Right atrium auricular region (tissue), 2 donors: Measurements from ENCODE around the gene RAB31. TPM values are rescaled to one million over a fixed set of nuclear protein-coding genes. Genes with fewer than 3 reads are reported as not detected.

Experiments
- DNase-seq: peaks from one replicate; pipeline ENCODE4 v3.0.0-alpha.2; 2019; ENCODE audit warnings: low spot score
- H3K27ac ChIP-seq, 2 donors: fragments of 200-600 bp; sonication (generic); 1 replicate in 1 of 2; 2 replicates in 1 of 2; pipeline ENCODE4 v1.5.1; 2016 to 2019
- H3K27me3 ChIP-seq, 2 donors: fragments of 200-600 bp; sonication (generic); one replicate each; pipeline versions ENCODE4 v1.5.1 to v1.6.0; 2017 to 2019
- H3K36me3 ChIP-seq: fragments of 200-600 bp; sonication (generic); one replicate; pipeline ENCODE4 v1.5.1; 2016
- H3K4me1 ChIP-seq, 2 donors: fragments of 200-600 bp; sonication (generic); one replicate each; pipeline versions ENCODE4 v1.5.1 to v1.6.0; 2017 to 2019
- H3K4me3 ChIP-seq, 2 donors: fragments of 200-600 bp; sonication (generic); 1 replicate in 1 of 2; 2 replicates in 1 of 2; pipeline ENCODE4 v1.5.1; 2017 to 2019; ENCODE audit warnings: mild to moderate bottlenecking in 1 of 2, moderate library complexity in 1 of 2
- H3K9me3 ChIP-seq, 2 donors: fragments of 200-600 bp; sonication (generic); one replicate each; pipeline ENCODE4 v1.5.1; 2019
- total RNA-seq, 2 donors: library from RNA; depleted of rRNA; stranded (reverse); fragments of >200 nt; gene quantifications; one replicate each; pipeline ENCODE4 v1.1.0, GENCODE V29; 2016
- TF ChIP-seq, protein P1 (sequence below), 2 donors: fragments of 200-600 bp; sonication (generic); IDR thresholded peaks; one replicate each; pipeline ENCODE4 v1.5.1; 2019; ENCODE audit warnings: antibody characterized with exemption in 2 of 2

RAB31 gene
- total RNA-seq, 2 donors from 2014 or later = 9.9 to 29.2 TPM

DNA sequence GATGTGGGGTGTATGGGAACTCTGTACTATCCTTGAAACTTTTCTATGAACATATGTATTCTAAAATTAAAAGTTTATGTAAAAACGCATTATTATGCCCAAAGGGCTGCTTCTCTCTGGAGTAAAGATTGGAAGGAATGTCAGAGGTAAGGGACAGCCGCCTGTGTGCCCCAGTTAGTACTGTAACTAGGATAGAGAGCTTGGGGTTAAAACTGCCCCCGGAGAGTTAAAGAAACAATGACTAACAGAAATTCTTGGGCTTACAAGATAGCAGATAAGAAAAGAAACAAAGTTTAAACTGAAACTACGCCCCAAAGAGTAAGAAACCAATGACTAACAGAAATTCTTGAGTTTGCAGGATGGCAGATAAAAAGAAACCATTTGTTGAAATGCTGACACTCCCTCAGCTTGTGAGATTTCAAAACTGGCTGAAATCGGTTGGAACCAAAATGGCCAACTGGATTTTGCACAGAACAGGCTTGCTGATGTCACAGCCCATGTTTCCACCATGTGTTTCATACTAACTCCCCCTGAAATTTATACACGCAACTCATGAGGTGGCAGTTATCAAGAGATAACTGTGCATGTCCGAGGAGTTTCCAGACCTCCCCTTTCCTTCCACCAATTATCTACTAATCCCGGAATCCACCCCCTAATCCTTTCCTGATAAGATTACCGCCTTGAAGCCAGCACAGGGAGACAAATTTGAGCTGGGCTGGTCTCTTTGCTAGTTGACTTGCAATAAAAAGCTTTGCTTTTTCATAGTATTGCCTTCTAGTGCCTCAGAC is 169.0 kb downstream of the RAB31 start:
- DNase-seq = peak; percentile 86
- H3K4me1 ChIP-seq = peaks cover 0 to 5% of the 10 kb centered on the region in 2 donors

GRCh38 chr18:9877655-9878014 is 169.5 kb downstream of the RAB31 start:
- H3K27ac ChIP-seq = peak overlapping the region; percentile 60 to 67
- H3K9me3 ChIP-seq = no peaks in the 10 kb centered on the region
- peak overlapping the region in 1 of 2 donors; percentile 24 for H3K4me3 ChIP-seq

More for the DNA sequence above, 169.0 kb downstream of the RAB31 start:
- H3K36me3 ChIP-seq = no peaks in the 10 kb centered on the region
- peak overlapping the region; percentile 60 to 67 for H3K27ac ChIP-seq
- TF ChIP-seq, protein P1, sequence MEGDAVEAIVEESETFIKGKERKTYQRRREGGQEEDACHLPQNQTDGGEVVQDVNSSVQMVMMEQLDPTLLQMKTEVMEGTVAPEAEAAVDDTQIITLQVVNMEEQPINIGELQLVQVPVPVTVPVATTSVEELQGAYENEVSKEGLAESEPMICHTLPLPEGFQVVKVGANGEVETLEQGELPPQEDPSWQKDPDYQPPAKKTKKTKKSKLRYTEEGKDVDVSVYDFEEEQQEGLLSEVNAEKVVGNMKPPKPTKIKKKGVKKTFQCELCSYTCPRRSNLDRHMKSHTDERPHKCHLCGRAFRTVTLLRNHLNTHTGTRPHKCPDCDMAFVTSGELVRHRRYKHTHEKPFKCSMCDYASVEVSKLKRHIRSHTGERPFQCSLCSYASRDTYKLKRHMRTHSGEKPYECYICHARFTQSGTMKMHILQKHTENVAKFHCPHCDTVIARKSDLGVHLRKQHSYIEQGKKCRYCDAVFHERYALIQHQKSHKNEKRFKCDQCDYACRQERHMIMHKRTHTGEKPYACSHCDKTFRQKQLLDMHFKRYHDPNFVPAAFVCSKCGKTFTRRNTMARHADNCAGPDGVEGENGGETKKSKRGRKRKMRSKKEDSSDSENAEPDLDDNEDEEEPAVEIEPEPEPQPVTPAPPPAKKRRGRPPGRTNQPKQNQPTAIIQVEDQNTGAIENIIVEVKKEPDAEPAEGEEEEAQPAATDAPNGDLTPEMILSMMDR (IDR thresholded peaks at IDR 0.05) = no peak
- H3K9me3 ChIP-seq = no peaks in the 10 kb centered on the region
- no peaks in the 10 kb centered on the region for H3K27me3 ChIP-seq
- peak overlapping the region; percentile 3 to 24 for H3K4me3 ChIP-seq

DNA sequence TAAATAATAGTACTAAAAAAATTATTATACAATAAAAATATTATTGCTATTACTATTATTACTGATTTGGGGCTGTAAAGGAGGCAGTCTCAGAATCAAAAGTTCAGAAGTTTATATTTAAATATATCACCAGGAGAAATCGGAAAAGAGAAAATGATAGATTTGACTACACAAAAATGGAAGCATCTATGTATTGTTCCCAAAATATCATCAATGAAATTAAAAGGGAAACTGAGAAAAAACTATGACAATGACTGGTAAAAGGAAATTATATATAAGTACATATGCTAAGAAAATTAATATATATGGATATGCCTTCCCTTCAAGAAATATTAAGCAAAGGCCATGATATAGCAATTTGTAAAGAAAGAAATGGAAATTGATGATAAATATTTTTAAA is 170.0 kb downstream of the RAB31 start:
- Histone ChIP-seq H3K36me3 (no peaks in the 10 kb centered on the region), H3K4me1 (peaks cover 0 to 5% of the 10 kb centered on the region in 2 donors), H3K9me3 (no peaks in the 10 kb centered on the region), H3K4me3 (no peak overlapping the region), H3K27ac (peak overlapping the region in 1 of 2 donors; percentile 67), H3K27me3 (no peaks in the 10 kb centered on the region)
- no peak for DNase-seq
- TF ChIP-seq, protein P1 (IDR thresholded peaks at IDR 0.05) = no peak

More at GRCh38 chr18:9877655-9878014, 169.5 kb downstream of the RAB31 start:
- Histone ChIP-seq H3K4me1 (peaks cover 0 to 5% of the 10 kb centered on the region in 2 donors), H3K27me3 (no peaks in the 10 kb centered on the region), H3K36me3 (no peaks in the 10 kb centered on the region)
- TF ChIP-seq, protein P1 (IDR thresholded peaks at IDR 0.05) = no peak
- DNase-seq = no peak

- H3K9me3 ChIP-seq = no peaks in the 10 kb centered on the region
- H3K4me1 ChIP-seq = peaks cover 0 to 5% of the 10 kb centered on the region in 2 donors
- DNase-seq = no peak
- no peak overlapping the region for H3K27ac ChIP-seq
- no peaks in the 10 kb centered on the region for H3K27me3 ChIP-seq
- TF ChIP-seq, protein P1 (IDR thresholded peaks at IDR 0.05) = no peak
- no peak overlapping the region for H3K4me3 ChIP-seq
- no peaks in the 10 kb centered on the region for H3K36me3 ChIP-seq
Observed at GRCh38 chr18:9878783-9879242, 170.7 kb downstream of the RAB31 start.

DNA sequence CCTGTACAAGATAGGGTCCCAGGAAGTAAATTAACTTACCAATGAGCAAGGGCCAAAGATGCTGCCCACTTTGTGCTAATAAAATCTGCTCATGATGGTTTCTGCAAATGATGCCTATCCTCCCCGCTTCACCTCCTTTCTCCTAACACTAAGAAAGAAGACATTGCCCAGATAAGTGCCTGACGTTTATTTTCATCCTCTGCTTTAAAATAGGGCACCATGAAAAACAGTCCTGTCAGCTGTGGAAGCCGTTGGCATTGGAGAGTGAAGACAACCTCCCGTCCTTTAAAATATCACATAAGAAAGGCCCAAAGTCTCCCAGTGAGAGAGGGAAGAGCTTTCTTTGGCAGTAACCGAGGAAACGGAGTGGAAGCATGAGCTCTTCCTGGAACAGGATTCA is 176.0 kb downstream of the RAB31 start:
- no peaks in the 10 kb centered on the region for H3K36me3 ChIP-seq
- no peak overlapping the region for H3K4me3 ChIP-seq
- TF ChIP-seq, protein P1 (IDR thresholded peaks at IDR 0.05) = no peak
- no peaks in the 10 kb centered on the region for H3K27me3 ChIP-seq
- no peaks in the 10 kb centered on the region for H3K4me1 ChIP-seq
- DNase-seq = no peak
- H3K9me3 ChIP-seq = no peaks in the 10 kb centered on the region
- H3K27ac ChIP-seq = no peak overlapping the region
